Endothelial cell (in vitro differentiated cells): ENCODE measurements around the gene CBY3. TPM values are rescaled to one million over a fixed set of nuclear protein-coding genes. Genes with fewer than 3 reads are reported as not detected.
"Not testable (repeated sequence)": the region's sequence is repeated elsewhere in the genome, so short reads cannot be mapped to it uniquely, and the experiment has no call there.

ENCODE experiments used
- DNase-seq: peaks from one replicate; pipeline ENCODE4 v3.0.0; 2021; ENCODE audit warnings: low spot score
- H3K27ac Mint-ChIP-seq: one replicate; pipeline ENCODE4 v1.8.0; 2021; ENCODE audit warnings: mixed read lengths, inconsistent platforms; ENCODE audit not compliant: unreplicated experiment
- H3K27me3 Mint-ChIP-seq: one replicate; pipeline ENCODE4 v1.8.0; 2021; ENCODE audit warnings: mild to moderate bottlenecking, moderate library complexity, mixed read lengths, inconsistent platforms; ENCODE audit not compliant: unreplicated experiment
- H3K36me3 Mint-ChIP-seq: one replicate; pipeline ENCODE4 v1.8.0; 2021; ENCODE audit warnings: mild to moderate bottlenecking, low read depth, mixed read lengths, inconsistent platforms; ENCODE audit not compliant: unreplicated experiment
- H3K4me1 Mint-ChIP-seq: one replicate; pipeline ENCODE4 v1.8.0; 2021; ENCODE audit warnings: mild to moderate bottlenecking, mixed read lengths, inconsistent platforms; ENCODE audit not compliant: unreplicated experiment
- H3K4me3 Mint-ChIP-seq: one replicate; pipeline ENCODE4 v1.8.0; 2021; ENCODE audit warnings: mild to moderate bottlenecking, mixed read lengths, inconsistent platforms; ENCODE audit not compliant: unreplicated experiment
- H3K9me3 Mint-ChIP-seq: one replicate; pipeline ENCODE4 v1.8.0; 2021; ENCODE audit warnings: mixed read lengths, inconsistent platforms; ENCODE audit not compliant: unreplicated experiment
- CTCF ChIP-seq: fragments of 200-600 bp; sonication (generic); IDR thresholded peaks from one replicate; pipeline ENCODE4 v1.5.0; 2021; ENCODE audit warnings: antibody characterized with exemption; ENCODE audit not compliant: unreplicated experiment
- total RNA-seq: library from RNA; stranded (reverse); fragmentation: NEBNext Ultra II Directional; extraction: Animal tissue kit (Norgen Biotek cat#: 25700); gene quantifications from one replicate; pipeline ENCODE4 v1.2.1, GENCODE V29; 2021; ENCODE audit not compliant: unreplicated experiment

CBY3 gene
- total RNA-seq, 1 donor from 2014 or later = not detected

- Mint-ChIP-seq H3K27me3 (peaks cover 5% of the 10 kb centered on the region), H3K27ac (no peak overlapping the region), H3K36me3 (no peaks in the 10 kb centered on the region), H3K9me3 (no peaks in the 10 kb centered on the region), H3K4me1 (no peaks in the 10 kb centered on the region), H3K4me3 (no peak overlapping the region)
- no peak for DNase-seq
- TF ChIP-seq CTCF = no peak
These were observed 32.4 kb downstream of the CBY3 start for GRCh38 chr5:179648410-179648809.

GRCh38 chr5:179644766-179645165 lies 36.1 kb downstream of the CBY3 start:
- not testable (repeated sequence) for H3K27me3 Mint-ChIP-seq, H3K9me3 Mint-ChIP-seq, H3K36me3 Mint-ChIP-seq, H3K27ac Mint-ChIP-seq, H3K4me3 Mint-ChIP-seq, H3K4me1 Mint-ChIP-seq, DNase-seq

- H3K9me3 Mint-ChIP-seq, H3K4me1 Mint-ChIP-seq, H3K27me3 Mint-ChIP-seq, H3K36me3 Mint-ChIP-seq, H3K27ac Mint-ChIP-seq, DNase-seq, H3K4me3 Mint-ChIP-seq: not testable (repeated sequence)
These were observed 37.5 kb downstream of the CBY3 start for GRCh38 chr5:179643141-179643920.

- not testable (repeated sequence) for H3K27me3 Mint-ChIP-seq, H3K36me3 Mint-ChIP-seq, H3K27ac Mint-ChIP-seq, DNase-seq, H3K4me1 Mint-ChIP-seq, H3K4me3 Mint-ChIP-seq, H3K9me3 Mint-ChIP-seq
These were observed 38.2 kb downstream of the CBY3 start for GRCh38 chr5:179642626-179643025.

GRCh38 chr5:179641745-179642144 lies 39.1 kb downstream of the CBY3 start:
- not testable (repeated sequence) for H3K4me1 Mint-ChIP-seq, H3K27me3 Mint-ChIP-seq, H3K4me3 Mint-ChIP-seq, H3K27ac Mint-ChIP-seq, H3K36me3 Mint-ChIP-seq, H3K9me3 Mint-ChIP-seq, DNase-seq

GRCh38 chr5:179639296-179639695 lies 41.5 kb downstream of the CBY3 start:
- H3K36me3 Mint-ChIP-seq, H3K9me3 Mint-ChIP-seq, H3K27me3 Mint-ChIP-seq, H3K4me3 Mint-ChIP-seq, DNase-seq, H3K4me1 Mint-ChIP-seq, H3K27ac Mint-ChIP-seq: not testable (repeated sequence)

GRCh38 chr5:179634370-179635172 lies 46.3 kb downstream of the CBY3 start:
- not testable (repeated sequence) for H3K36me3 Mint-ChIP-seq, DNase-seq, H3K4me1 Mint-ChIP-seq, H3K27me3 Mint-ChIP-seq, H3K27ac Mint-ChIP-seq, H3K4me3 Mint-ChIP-seq, H3K9me3 Mint-ChIP-seq

- not testable (repeated sequence) for H3K4me1 Mint-ChIP-seq, DNase-seq, H3K27ac Mint-ChIP-seq, H3K4me3 Mint-ChIP-seq, H3K36me3 Mint-ChIP-seq, H3K27me3 Mint-ChIP-seq, H3K9me3 Mint-ChIP-seq
These were observed 47.1 kb downstream of the CBY3 start for GRCh38 chr5:179633501-179634369.
